ENCODE measurements around the gene CRISPLD2.

CRISPLD2 gene, protein sequence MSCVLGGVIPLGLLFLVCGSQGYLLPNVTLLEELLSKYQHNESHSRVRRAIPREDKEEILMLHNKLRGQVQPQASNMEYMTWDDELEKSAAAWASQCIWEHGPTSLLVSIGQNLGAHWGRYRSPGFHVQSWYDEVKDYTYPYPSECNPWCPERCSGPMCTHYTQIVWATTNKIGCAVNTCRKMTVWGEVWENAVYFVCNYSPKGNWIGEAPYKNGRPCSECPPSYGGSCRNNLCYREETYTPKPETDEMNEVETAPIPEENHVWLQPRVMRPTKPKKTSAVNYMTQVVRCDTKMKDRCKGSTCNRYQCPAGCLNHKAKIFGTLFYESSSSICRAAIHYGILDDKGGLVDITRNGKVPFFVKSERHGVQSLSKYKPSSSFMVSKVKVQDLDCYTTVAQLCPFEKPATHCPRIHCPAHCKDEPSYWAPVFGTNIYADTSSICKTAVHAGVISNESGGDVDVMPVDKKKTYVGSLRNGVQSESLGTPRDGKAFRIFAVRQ

DNA sequence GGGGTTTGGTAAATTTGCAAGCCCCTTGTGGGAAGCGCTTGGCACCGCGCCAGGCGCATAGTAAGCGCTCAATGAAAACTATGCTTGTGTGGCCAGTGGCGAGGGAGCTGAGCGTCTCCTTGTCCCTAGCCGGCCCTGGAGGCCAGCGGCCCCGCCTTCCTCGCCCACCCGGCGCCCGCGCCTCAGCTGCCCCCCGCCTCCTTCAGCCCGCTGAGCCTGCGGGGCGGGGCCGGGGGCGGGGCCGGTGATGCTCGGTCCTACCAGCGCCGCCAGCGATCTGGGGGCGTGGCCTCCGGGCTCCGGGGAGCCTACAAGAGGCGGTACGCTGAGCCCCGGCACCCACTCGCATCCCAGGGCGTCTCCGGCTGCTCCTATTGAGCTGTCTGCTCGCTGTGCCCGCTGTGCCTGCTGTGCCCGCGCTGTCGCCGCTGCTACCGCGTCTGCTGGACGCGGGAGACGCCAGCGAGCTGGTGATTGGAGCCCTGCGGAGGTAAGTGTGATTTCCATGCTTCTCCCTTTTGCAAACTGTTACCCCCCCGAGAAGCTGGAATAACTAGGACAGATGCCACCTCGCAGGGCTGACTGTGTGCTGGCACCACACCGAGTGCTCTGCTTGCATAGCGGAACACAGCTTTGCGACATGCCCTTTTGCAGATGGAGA, at the start of gene CRISPLD2:
Gene CRISPLD2 (plus strand): TSS at position 342 of the 661 bp plus-strand sequence. CDS start 18,511 bp downstream, outside the sequence.
- DNase-seq (ENCODE audit: low spot score): peak; percentile 79

DNA sequence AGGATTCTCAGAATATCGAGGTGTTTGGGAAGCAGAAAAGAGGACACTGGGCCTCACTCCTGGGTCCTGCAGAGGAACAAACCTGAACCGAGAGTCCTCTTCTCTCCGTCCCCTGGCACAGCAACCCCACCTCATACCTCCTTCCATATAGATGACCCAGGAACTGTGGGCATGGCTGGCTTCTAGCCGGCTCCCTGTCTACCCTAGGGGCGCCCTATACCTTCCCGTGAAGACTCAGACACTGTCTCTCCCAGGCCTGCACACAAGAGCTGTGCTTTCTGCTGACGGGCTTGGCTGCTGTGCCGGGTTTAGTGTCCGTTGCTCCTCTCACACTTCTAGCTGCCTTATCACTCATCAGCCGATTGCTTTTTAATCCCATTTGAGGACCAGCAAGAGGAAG, 46.5 kb upstream of the CRISPLD2 start:
- no peak for DNase-seq (ENCODE audit: low spot score)

DNA sequence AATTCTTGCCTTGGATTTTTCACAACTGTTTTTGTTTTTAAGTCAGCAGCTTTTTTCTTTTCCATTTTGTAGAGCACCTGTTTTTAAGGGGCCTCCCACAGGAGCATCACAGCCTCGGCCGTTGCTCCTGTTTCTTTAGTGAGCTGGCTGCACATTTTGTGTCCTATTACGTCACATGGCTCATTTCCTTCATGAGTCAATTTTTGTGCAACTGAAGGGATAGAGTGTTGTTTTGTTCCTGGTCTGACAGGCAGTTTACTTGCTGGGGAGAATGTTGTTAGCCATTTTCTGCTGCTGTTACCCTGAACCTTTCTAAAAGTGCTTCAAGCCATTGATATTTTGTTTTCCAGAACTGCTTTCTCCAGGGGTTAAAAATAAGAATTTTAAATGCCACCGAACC, 45.0 kb upstream of the CRISPLD2 start:
- no peak for DNase-seq (ENCODE audit: low spot score)

DNA sequence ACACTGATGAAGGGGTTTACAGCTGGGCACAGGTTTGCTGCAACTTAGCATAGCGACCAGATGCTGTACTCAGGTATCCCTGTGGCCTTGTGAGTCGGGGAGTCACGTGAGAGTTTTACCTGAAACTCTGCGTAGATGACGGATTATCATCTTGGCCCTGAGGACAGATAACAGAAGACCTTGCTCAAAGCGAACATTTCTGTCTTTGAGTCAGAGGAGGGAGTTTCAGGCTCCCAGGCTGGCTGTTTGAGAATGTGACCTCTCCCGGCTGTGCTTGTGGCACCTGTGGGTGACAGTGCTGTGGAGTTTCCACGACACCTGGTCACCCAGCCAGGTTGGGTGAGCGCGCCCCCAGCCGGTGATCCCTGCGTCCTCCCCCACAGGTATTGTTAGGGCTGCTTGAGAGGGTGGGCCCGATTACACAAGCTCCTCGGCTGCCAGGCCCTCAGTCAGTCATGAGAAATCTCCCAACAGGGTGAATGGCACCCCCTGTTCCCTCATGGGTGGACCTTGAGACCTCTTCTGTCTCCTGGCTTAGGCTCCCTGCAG, 44.4 kb upstream of the CRISPLD2 start:
- DNase-seq (ENCODE audit: low spot score): no peak

DNA sequence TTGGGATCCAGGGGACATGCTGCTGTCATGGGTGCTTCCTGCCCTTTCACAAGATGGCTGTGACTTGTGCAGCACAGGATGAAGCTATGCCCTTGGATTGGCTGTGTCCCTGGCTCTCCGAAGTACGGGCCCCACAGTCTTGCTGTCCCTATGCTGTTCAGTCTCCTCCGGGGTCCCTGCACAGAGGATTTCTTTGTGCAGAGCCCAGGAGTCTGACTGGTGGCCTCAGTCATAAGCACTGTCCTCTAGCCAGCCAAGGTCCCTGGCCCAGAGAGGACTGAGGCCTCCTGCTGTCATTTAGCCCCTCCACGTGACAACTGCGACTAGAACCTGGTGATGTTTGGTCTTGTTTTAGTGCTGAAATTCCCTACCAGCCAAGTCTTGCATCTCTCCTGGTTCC, 42.4 kb upstream of the CRISPLD2 start:
- no peak for DNase-seq (ENCODE audit: low spot score)

DNA sequence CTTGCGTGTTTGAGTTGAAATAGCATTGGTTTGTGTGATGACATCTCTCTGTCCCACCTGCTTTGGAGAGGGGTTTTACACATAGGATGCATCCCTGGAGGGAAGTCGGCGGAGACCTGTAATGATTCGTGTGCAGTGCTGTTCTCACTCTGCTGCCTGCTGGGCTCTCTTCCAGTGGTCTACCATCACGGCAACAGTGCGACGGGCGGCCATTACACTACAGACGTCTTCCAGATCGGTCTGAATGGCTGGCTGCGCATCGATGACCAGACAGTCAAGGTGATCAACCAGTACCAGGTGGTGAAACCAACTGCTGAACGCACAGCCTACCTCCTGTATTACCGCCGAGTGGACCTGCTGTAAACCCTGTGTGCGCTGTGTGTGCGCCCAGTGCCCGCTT, 41.1 kb upstream of the CRISPLD2 start:
- DNase-seq (ENCODE audit: low spot score): no peak

GRCh38 chr16:84780063-84780462, 39.7 kb upstream of the CRISPLD2 start:
- no peak for DNase-seq (ENCODE audit: low spot score)

GRCh38 chr16:84780544-84781376, 39.0 kb upstream of the CRISPLD2 start:
- no peak for DNase-seq (ENCODE audit: low spot score)

GRCh38 chr16:84782846-84783245, 36.9 kb upstream of the CRISPLD2 start:
- no peak for DNase-seq (ENCODE audit: low spot score)

DNA sequence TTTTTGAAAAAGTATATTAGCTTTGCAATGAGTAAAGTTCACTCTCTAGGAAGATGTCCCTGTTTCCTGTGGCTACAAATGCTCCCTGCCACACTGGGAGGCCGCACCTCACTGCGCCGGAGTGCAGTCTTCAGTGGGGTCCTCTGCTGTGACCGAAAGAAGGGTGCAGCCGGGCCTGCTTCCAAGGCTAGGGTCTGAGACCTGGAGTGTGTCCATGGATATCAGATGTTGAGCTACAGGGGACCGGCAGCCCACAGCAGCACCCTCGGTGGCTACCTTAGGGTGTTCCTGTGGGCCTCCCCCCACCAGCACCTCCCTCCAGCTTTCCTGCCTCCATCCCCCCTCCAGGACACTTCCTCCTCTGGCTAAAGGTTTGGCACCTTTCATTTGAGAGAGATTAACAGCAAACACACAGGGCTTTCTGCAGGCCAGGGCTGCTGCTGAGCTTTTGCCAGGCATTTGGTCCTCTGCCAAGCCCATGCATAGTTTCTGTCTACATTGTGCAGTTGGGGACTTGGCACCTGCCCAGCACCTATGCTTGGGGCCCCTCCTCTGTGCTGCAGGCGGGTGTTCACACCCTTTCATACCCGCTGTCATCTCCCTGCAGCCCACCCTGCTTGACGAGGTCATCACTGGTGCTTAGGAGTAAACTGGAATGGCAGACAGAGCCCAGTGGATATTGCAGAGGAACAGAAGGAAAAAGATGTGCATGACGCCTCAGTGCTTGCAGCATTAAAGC, 33.8 kb upstream of the CRISPLD2 start:
- no peak for DNase-seq (ENCODE audit: low spot score)

GRCh38 chr16:84786605-84787262, 33.1 kb upstream of the CRISPLD2 start:
- DNase-seq (ENCODE audit: low spot score): no peak

DNA sequence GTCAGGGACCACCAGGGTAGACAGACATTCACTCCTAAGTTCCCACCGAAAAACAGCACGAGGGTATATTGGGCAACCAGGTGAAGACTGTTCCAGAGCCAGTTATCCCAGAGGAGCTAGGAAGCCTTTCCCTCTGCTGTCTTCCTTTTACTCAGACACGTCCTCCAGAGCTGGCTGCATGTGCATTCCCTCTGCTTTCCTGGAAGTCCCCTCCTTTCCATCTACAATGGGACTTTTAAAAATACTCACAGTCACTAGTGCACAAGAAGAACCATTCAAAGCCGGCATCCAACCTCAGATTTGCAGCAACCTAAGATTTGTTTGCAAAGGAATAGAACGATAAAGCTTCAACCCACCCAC, 32.5 kb upstream of the CRISPLD2 start:
- no peak for DNase-seq (ENCODE audit: low spot score)

- DNase-seq (ENCODE audit: low spot score): no peak
Measured at GRCh38 chr16:84788920-84789391, 30.8 kb upstream of the CRISPLD2 start.

- no peak for DNase-seq (ENCODE audit: low spot score)
Measured at GRCh38 chr16:84789431-84789830, 30.4 kb upstream of the CRISPLD2 start.

DNA sequence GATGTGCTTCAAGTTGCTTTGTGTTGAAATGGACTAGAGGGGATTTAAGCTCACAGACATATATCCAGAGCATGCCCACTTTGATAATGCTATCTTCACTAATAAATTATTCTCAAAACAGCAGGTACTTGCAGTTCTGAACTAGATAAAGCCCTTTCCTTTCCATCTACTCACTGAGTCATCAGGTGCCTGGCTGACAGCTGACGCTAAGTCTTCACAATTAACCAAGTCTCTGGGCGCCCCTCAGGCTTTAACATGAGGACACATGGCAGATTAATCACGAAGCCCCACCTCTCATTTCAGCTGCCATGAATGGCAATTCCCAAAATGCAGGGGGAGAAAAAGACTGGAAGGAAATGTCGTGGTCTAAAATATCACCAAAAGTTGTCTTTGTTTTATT, 29.5 kb upstream of the CRISPLD2 start:
- DNase-seq (ENCODE audit: low spot score): no peak

GRCh38 chr16:84791088-84791487, 28.7 kb upstream of the CRISPLD2 start:
- DNase-seq (ENCODE audit: low spot score): no peak

DNA sequence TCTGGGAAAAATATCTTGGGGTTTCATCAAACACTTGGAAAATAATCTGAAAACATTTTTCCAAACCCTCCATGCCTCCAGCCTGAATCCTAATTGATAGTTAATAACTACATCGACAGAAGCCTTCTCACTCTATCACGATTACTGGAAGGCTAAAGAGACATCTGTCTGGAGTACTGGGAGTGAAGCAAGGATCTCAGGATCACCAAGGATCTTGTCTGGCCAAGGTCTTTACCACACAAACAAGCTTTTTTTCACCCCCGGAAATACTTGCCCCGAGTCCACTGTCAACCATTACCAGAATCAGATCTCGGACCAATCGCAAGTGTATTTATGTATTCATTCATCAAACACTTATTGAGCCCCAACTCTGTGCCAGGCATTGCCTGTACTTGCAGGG, 28.3 kb upstream of the CRISPLD2 start:
- DNase-seq (ENCODE audit: low spot score): no peak

GRCh38 chr16:84794186-84794585, 25.6 kb upstream of the CRISPLD2 start:
- no peak for DNase-seq (ENCODE audit: low spot score)

DNA sequence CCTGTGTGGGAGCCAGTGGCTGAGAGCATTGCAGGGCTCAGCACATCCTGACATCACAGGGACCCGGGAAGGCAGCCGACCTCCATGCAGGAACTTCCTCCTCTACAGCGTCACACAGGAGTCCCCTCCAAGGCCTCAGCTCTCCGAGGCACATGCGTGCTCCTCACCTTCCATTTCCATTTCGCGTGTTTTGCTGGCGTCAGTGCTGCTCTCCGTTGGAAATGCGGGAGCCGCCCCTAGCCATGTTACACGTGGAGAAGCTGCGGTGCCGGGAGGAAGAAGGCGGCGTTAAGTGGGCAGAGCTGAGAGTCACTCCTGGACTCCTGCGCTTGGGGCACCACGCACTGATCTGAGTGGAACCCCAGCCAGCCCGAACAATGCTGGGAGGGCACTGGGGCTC, 25.2 kb upstream of the CRISPLD2 start:
- no peak for DNase-seq (ENCODE audit: low spot score)

GRCh38 chr16:84795329-84796053, 24.3 kb upstream of the CRISPLD2 start:
- DNase-seq (ENCODE audit: low spot score): no peak
